Fibroblast of peridontal ligament (primary cell): Measurements from ENCODE around the gene TOM1.

Experiments used
- DNase-seq: peaks from one replicate; pipeline ENCODE4 v3.0.0-alpha.2; 2010; ENCODE audit errors: extremely low read depth

TOM1 gene

DNA sequence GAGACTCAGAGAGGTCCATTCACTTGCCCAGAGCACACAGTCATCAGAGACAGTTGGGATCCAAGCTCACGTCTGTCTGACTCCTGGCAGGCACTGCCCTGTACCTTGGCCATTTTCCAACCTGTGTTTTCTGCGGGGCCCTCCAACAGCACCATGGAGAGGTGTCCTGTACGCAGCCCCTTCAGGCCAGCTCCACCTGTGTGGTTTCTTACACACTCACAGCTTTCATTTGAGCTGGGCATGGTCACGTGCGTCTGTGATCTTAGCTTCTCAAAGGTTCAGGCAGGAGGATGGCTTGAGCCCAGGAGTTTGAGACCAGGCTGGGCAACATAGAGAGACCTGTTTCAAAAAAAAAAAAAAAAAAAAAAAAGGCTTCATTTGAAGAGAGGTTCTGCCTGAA, 24.4 kb downstream of the TOM1 start:
- no peak for DNase-seq

DNA sequence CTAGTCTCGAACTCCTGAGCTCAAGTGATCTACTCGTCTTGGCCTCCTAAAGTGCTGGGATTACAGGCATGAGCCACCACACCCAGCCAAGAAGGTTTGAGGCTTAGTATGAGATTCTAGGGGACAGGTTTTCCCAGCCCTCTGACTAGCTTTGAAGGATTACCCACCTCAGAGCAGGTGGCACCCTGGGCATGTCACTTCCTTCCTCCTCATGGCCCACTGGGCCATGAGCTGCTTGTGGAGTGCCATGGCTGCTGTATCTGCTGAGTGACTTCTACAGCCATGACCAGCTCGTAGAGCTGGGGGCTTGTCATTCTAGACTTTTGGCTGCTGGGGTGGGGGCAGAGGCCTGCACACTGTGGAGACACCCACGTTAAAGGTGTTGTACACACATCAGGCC, 25.1 kb downstream of the TOM1 start:
- no peak for DNase-seq

DNA sequence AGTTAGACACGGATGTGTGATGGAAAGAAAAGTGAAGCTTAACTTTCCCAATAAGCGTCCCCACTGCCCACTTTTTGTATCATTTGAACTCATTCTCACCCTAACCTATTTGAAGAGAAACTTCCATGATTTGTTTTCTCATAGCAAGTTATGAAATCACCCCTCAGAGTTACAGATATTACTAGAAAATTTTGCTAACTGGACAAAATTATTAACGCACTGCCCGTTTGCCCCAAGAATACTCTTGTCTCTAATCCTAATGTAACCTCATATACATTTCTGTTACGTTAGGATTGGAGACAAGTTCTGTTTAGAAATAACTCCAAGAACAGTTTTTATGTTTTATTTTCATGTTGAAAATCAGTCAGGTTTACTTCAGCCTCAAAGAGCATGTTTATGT, 25.5 kb downstream of the TOM1 start:
- DNase-seq = no peak

GRCh38 chr22:35326854-35327562, 27.3 kb downstream of the TOM1 start:
- no peak for DNase-seq

DNA sequence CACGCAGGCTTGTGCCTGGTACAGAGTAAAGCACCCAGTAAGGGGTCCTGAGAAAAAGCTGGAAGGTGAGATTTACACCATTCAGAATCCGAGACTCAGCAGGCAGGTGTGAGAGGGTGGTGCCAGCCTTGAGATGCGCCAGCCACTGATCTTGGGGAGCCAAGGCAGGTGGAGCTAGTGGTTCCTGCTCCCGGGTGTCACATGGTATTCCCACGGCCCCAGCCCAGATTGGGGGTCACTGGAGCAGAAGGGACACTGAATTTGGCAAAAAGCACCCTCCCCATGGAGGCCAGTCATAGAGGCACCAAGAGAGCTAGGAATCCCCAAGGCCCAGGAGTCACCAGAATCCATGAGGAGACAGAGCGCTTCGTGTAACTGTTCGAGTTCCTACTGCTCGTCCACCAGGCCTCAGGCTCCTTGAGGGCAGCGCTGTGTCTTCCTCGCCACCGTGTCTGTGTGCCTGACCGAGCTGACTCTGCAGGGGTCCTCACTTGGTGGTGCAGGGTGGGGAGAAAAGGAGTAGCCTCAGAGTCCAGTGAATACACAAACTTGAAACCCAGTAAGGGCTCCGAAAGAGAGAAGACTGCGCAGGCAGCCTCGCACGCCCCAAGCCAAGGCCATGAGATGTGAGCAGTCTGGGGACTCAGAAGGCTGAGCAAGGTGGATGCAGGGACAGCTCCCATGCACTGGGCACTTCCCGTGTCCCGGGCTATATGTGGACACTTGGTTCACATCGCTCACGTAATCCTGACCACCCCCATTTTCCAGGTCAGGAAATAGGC, 28.2 kb downstream of the TOM1 start:
- no peak for DNase-seq

- no peak for DNase-seq
These were observed 28.8 kb downstream of the TOM1 start for GRCh38 chr22:35328472-35328885.

DNA sequence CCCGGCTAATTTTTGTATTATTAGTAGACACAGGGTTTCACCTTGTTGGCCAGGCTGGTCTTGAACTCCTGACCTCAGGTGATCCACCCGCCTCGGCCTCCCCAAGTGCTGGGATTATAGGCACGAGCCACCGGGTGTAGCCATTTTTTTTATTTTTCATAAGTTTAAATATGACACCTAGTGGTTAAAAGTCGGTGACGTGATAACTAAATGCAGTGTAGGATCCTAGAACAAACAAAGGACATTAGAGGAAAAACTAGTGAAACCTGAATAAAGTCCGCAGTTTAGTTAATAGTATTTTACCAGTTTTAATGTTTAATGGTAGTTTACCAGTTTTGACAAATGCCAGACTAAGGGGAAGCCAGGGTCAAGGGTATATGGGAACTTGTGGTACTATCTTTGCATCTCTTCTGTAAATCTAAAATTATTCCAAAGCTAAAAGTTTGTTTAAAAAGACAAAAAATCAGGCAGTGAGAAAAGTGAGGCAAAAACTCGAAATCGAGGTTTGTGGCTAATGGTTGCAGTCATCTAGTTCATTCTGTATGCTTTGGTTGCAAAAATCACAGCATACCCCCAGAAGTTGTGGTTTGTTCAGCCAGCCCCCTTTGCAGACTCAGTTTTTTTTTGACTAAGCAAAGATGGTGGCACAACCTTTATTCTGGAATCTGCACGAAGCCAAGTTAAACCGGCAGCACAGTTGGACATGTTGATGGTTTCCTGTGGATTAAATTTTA, 29.6 kb downstream of the TOM1 start:
- DNase-seq = no peak

GRCh38 chr22:35330258-35330861, 30.7 kb downstream of the TOM1 start:
- peak; percentile 38 for DNase-seq

- DNase-seq = no peak
These were observed 32.6 kb downstream of the TOM1 start for GRCh38 chr22:35332278-35332677.

- DNase-seq = no peak
These were observed 33.5 kb downstream of the TOM1 start for GRCh38 chr22:35333220-35333619.

GRCh38 chr22:35334004-35334403, 34.3 kb downstream of the TOM1 start:
- no peak for DNase-seq

DNA sequence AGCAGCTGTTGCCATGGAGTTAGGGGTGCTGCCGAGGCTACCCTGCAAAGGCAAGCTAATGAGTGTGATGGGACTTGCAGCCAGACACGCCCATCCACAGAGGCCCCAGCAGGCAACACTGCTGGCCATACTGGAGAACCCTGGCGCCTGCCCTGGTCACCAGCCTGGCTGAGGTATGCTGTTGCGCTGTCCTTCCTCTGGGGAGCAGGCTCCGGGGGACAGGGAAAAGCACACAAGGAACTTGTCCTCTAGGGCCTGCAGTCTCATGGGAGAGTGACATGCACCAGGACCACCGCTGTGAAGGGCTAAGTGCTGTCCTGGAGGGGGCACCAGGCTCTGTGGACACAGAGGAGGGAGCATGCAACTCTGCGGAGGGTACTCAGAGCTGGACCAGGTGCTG, 35.8 kb downstream of the TOM1 start:
- DNase-seq = no peak

DNA sequence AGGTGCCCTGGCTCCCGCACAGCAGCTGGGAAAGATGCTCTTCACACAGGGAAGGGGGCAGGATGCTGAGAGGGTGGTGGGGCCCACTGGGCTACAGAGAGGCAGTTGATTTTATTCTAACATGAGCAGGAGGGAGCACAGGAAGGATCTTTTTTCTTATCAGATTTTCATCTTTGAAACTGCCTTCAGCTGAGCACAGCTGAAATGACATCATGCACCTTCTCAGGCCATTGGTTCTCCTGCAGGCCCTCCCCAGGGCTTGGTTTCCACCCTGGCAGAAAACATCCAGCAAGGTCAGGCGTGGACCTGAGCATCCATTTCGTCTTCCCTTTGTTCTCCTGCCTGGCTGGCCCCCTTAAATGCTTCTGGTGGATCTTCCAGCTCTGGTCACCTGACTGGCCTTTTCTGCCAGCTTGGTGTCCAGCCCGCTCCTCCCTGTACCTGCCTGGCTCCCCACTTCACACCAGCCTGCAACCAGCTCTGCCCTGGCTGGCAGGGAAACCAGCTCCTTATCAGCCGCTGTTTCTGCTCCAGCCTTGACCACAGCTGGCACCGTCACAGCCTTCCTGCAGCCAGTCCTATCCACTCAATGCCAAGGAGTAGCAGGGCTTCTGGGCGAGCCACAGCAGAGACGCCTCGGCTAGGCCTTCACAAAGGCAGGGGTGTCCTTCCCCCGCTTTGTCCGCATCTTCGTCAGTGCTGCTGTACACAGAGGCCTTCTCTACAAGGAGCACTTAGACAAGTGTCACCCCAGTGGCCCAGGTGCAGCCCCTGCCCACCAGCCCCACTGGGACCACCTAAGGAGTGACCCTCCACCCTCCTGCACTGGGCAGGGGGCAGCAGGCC, 36.5 kb downstream of the TOM1 start:
- no peak for DNase-seq

DNA sequence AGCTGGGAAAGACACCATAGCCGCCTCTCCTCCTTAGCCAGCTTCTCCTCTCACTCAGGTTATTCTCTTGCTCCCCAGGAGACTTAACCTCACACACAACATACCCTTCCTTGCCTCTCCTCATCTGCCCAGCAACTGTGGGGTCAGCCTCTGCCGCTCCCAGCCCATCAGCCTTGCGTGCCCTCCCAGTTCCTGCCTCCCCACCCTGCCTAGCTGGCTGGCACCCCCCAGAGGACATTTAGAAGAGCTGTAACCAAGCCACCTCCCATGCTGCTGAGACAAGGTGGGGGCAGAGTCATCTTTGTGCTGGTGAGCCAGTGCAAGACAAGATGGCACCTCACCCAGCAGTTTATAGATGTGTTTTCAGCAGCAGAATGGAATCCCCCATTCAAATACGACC, 38.2 kb downstream of the TOM1 start:
- DNase-seq = no peak

GRCh38 chr22:35341090-35341874, 41.6 kb downstream of the TOM1 start:
- no peak for DNase-seq

DNA sequence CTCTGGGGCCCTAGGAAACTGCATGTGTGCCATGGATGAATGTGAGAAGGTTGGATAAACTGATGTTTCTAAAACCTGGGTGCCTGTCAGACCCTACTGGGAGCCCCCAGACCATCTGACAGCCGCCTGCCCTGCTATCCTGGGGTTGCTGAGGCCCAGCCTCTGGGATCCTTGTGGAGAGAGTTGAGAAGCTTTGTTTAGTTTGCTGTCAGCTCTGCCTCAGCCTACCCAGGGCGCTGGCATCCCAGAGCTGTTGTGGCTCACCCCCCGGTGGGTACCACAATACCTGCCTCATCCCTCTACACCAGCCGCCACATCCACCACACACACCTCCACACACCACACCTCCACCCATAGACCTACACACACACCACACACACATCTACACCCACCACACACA, 42.7 kb downstream of the TOM1 start:
- DNase-seq = no peak

DNA sequence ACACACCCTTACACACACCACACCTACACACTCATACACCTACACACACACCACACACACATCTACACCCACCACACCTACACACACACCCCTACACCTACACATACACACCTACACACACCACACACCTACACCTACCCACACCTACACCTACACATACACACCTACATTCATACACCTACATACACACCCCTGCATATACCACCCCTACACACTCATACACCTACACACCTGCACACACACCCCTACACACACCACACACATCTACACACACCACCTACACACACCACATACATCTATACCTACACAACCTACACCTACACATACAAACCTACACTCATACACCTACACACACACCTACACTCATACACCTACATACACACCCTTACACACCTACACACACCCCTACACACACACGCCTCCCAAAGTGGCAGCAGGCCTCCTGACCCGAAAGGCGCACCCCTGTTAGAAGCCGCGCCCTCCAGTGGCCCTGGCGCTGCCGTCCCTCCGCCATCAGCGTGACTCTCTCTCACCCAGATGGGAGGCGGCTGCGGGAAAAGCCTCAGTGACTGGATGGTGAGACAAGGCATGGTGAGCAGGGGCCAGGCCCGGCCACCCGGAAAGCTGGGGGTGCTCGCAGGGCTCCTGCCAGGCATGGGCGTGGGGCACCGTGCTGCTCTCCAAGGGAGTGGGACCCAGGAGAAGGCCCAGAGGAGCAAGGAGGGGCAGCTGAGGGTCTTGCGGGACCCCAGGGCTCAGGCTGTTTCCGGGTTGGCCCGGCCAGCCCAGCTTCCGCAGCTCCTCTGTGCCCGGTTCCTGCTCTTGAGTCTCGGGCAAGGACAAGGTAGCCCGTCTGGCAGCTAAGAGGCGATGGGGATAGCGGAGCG, 44.2 kb downstream of the TOM1 start:
- no peak for DNase-seq

DNA sequence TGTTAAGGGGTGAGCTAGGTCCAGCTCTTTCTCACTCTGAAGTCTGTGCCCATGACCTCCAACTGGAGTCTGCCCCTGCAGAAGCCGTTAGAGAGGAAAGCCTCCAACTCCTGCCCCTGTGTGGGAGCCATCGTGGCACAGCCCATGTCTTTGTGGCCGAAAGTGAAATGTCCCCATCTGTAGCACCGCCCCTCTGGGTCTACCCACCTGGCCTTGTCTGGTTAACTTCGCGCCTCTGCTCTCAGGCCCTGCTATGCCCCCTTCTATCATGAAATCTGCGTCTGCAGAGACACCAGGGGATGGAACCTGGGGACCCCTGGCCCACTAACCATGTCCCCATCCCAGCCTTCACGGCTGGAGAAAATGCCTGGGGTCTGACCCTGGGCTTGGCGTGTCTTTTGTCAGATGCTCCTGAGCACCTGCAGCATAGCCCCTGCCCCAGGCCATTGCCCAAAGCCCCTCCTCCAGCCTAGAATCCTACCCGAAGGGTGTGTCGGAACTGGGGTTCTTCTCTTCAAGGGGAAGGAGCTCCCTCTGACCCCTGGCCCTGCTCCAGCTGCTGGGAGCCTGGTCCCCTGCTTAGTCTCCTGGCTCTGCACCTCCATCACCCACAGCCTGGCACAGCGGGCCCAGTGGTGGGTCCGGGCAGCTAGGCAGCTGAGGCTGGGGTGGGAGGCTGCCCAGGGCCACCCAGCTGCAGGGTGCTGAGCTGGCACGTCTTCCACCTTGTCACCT, 45.4 kb downstream of the TOM1 start:
- DNase-seq = no peak
